K562 (cell line): Measurements from ENCODE around the gene ARMH3. TPM values are rescaled to one million over a fixed set of nuclear protein-coding genes. Genes with fewer than 3 reads are reported as not detected.

ENCODE experiments used
- ATAC-seq: fragments of 200-7000 bp; cut with Tn5 transposase; 3 replicates; pipeline ENCODE4 v1.9.1; 2020; ENCODE audit warnings: moderate library complexity
- BruUV-seq: library from RNA; stranded (reverse); fragments of 400-500 nt; replicated peaks from 2 replicates; lab custom pipeline; 2021; lab: Mats Ljungman, UMichigan
- CTCF ChIA-PET: fragments of 300-600 bp; formaldehyde crosslinking; extraction: SDS; loops from one replicate; lab custom pipeline; 2021; ENCODE audit warnings: low intra/inter-chr PET ratio; lab: Yijun Ruan, JAX
- POLR2A ChIA-PET: fragments of 300-600, 350-650 bp; sonication (Branson Sonifier 250); formaldehyde crosslinking; extraction: SDS; loops from one replicate; lab custom pipeline; 2021; ENCODE audit warnings: antibody characterized with exemption, inconsistent platforms; lab: Yijun Ruan, JAX
- DNase-seq, 4 experiments: peaks; one replicate each; pipeline versions ENCODE4 v3.0.0 to v3.0.0-alpha.2; 2011 to 2018; ENCODE audit warnings: low spot score in 3 of 4, mixed read lengths in 3 of 4; ENCODE audit errors: extremely low read depth in 1 of 4
- FAIRE-seq: peaks from 2 replicates; lab custom pipeline; 2011; peaks lifted over from hg19 to GRCh38; lab: Jason Lieb, UNC
- H2AFZ ChIP-seq: 2 replicates; pipeline ENCODE4 v1.6.0; 2011; ENCODE audit warnings: low read depth, low read length, control low read depth, inconsistent platforms
- H3K27ac ChIP-seq: fragments of 200-600 bp; 3 replicates; pipeline ENCODE4 v1.8.0; 2011; ENCODE audit warnings: low read depth, mild to moderate bottlenecking, control low read depth, inconsistent platforms, low read length, moderate library complexity, mixed read lengths; ENCODE audit errors: extremely low read depth
- H3K27me3 ChIP-seq, 2 experiments: fragments of 300-600 bp in 1 of 2; 2 replicates in 1 of 2; 3 replicates in 1 of 2; pipeline versions ENCODE4 v1.6.0 to v1.8.0; 2011; ENCODE audit warnings: inconsistent platforms in 2 of 2, low read length in 2 of 2, mild to moderate bottlenecking in 1 of 2, mixed read lengths in 1 of 2, moderate library complexity in 1 of 2; ENCODE audit not compliant: control insufficient read depth in 2 of 2, insufficient read depth in 2 of 2
- H3K36me3 ChIP-seq: fragments of 300-600 bp; 3 replicates; pipeline ENCODE4 v1.8.0; 2011; ENCODE audit warnings: mild to moderate bottlenecking, low read length, inconsistent platforms; ENCODE audit not compliant: control insufficient read depth, insufficient read depth
- H3K4me1 ChIP-seq, 2 experiments: fragments of 200-600 bp in 1 of 2; replicated peaks in 1 of 2; 2 replicates in 1 of 2; 3 replicates in 1 of 2; pipeline versions ENCODE4 v1.5.1 to v1.8.0; 2011; ENCODE audit warnings: inconsistent platforms in 2 of 2, low read length in 2 of 2, mild to moderate bottlenecking in 1 of 2, mixed read lengths in 1 of 2, moderate library complexity in 1 of 2; ENCODE audit not compliant: control insufficient read depth in 2 of 2, insufficient read depth in 2 of 2
- H3K4me2 ChIP-seq: 2 replicates; pipeline ENCODE4 v1.6.1; 2011; ENCODE audit warnings: low read length, control low read depth, inconsistent platforms, mixed read lengths; ENCODE audit not compliant: insufficient read depth
- H3K4me3 ChIP-seq: fragments of 200-600 bp; sonication (generic), shearing (Covaris generic); 2 replicates; pipeline ENCODE4 v1.5.1; 2016; ENCODE audit warnings: control low read depth, inconsistent platforms
- H3K79me2 ChIP-seq: fragments of 200-600 bp; 3 replicates; pipeline ENCODE4 v1.8.0; 2011; ENCODE audit warnings: low read length, inconsistent platforms; ENCODE audit not compliant: control insufficient read depth, insufficient read depth
- H3K9ac ChIP-seq, 2 experiments: 2 replicates each; pipeline versions ENCODE4 v1.6.0 to v1.6.1; 2011; ENCODE audit warnings: low read depth in 2 of 2, low read length in 2 of 2, control low read depth in 1 of 2, inconsistent platforms in 1 of 2, mild to moderate bottlenecking in 1 of 2, mixed read lengths in 1 of 2; ENCODE audit not compliant: insufficient read depth in 1 of 2
- H3K9me1 ChIP-seq: one replicate; pipeline ENCODE4 v1.6.0; 2011; ENCODE audit warnings: inconsistent platforms, mild to moderate bottlenecking, low read length, moderate library complexity; ENCODE audit not compliant: control insufficient read depth, insufficient read depth
- H3K9me3 ChIP-seq: replicated peaks from 2 replicates; pipeline ENCODE4 v1.5.1; 2011; ENCODE audit warnings: low read depth, low read length, inconsistent platforms; ENCODE audit not compliant: control insufficient read depth, insufficient read depth
- H4K20me1 ChIP-seq: replicated peaks from 2 replicates; pipeline ENCODE4 v1.6.1; 2011; ENCODE audit warnings: low read length, inconsistent platforms, mixed read lengths; ENCODE audit not compliant: control insufficient read depth, insufficient read depth
- CTBP1 ChIP-seq: fragments of 450-650 bp; IDR thresholded peaks from 2 replicates; pipeline ENCODE4 v1.6.1; 2016; ENCODE audit warnings: borderline replicate concordance
- CXXC5 ChIP-seq: fragments of 250-450 bp; sonication (Bioruptor Pico); IDR thresholded peaks from 2 replicates; pipeline ENCODE4 v1.8.0; 2022; ENCODE audit warnings: inconsistent platforms, mild to moderate bottlenecking, moderate library complexity
- ESRRA ChIP-seq: fragments of 450-650 bp; IDR thresholded peaks from 2 replicates; pipeline ENCODE4 v1.6.1; 2014; ENCODE audit warnings: low read depth, mild to moderate bottlenecking, moderate library complexity, borderline replicate concordance
- HMBOX1 ChIP-seq: sonication (generic); IDR thresholded peaks from 2 replicates; pipeline ENCODE4 v1.6.1; 2016
- MECOM ChIP-seq: fragments of 250-450 bp; sonication (Bioruptor Pico); IDR thresholded peaks from 2 replicates; pipeline ENCODE4 v1.8.0; 2022; ENCODE audit warnings: inconsistent platforms
- NR3C1 ChIP-seq: sonication (generic); formaldehyde crosslinking; IDR thresholded peaks from 2 replicates; pipeline ENCODE4 v1.8.1; 2022; ENCODE audit warnings: missing genetic modification reagents
- RBM17 ChIP-seq: fragments of 200-400 bp; formaldehyde crosslinking; IDR thresholded peaks from 2 replicates; pipeline ENCODE4 v1.6.1; 2017; ENCODE audit warnings: low read depth, mild to moderate bottlenecking, low read length, borderline replicate concordance
- RBM22 ChIP-seq: fragments of 200-400 bp; formaldehyde crosslinking; IDR thresholded peaks from 2 replicates; pipeline ENCODE4 v1.6.1; 2018; ENCODE audit warnings: low read length, low read depth; ENCODE audit not compliant: poor library complexity, severe bottlenecking
- RBM25 ChIP-seq: fragments of 200-400 bp; formaldehyde crosslinking; IDR thresholded peaks from 2 replicates; pipeline ENCODE4 v1.6.1; 2018; ENCODE audit warnings: low read length, low read depth, moderate library complexity; ENCODE audit not compliant: severe bottlenecking
- STAT5A ChIP-seq: IDR thresholded peaks from 2 replicates; pipeline ENCODE4 v1.6.1; 2012; ENCODE audit warnings: low read length, inconsistent platforms, borderline replicate concordance
- ZBTB1 ChIP-seq: sonication (generic); formaldehyde crosslinking; IDR thresholded peaks from 2 replicates; pipeline ENCODE4 v1.8.1; 2023; ENCODE audit warnings: missing genetic modification reagents, low read depth, mild to moderate bottlenecking, borderline replicate concordance
- ZBTB8A ChIP-seq: fragments of 450-650 bp; IDR thresholded peaks from 2 replicates; pipeline ENCODE4 v1.6.1; 2018; ENCODE audit warnings: mild to moderate bottlenecking, moderate library complexity; ENCODE audit not compliant: partially characterized antibody
- ZNF282 ChIP-seq: sonication (generic); formaldehyde crosslinking; IDR thresholded peaks from 2 replicates; pipeline ENCODE4 v1.8.1; 2023; ENCODE audit warnings: missing genetic modification reagents
- ZNF586 ChIP-seq: fragments of 450-650 bp; formaldehyde crosslinking; conservative IDR thresholded peaks from 2 replicates; pipeline ENCODE4 v1.4.0; 2020; ENCODE audit warnings: mild to moderate bottlenecking, moderate library complexity
- ZNF668 ChIP-seq: fragments of 250-450 bp; sonication (Bioruptor Pico); IDR thresholded peaks from 2 replicates; pipeline ENCODE4 v1.8.0; 2022; ENCODE audit warnings: mild to moderate bottlenecking, inconsistent platforms
- ZNF79 ChIP-seq: fragments of 250-450 bp; sonication (Bioruptor Pico); IDR thresholded peaks from 2 replicates; pipeline ENCODE4 v1.4.0; 2020; ENCODE audit warnings: low read depth, mild to moderate bottlenecking, moderate library complexity
- WGBS: fragments of 100-300 bp; shearing (Covaris generic); methylation state at CpG from one replicate; pipeline ENCODE4 v1.1.6; 2016; ENCODE audit warnings: low coverage, mixed read lengths; ENCODE audit not compliant: insufficient coverage; ENCODE audit errors: missing lambda C conversion rate; 5-methylcytosine and 5-hydroxymethylcytosine counted together
- in situ Hi-C: fragments of 300-500 bp; cut with MboI; formaldehyde crosslinking; loops from 4 replicates; pipeline ENCODE4 v1.15.0; 2018; ENCODE audit warnings: inconsistent platforms, mixed read lengths
- intact Hi-C: fragments of 100-400 bp; cut with micrococcal nuclease; formaldehyde crosslinking; loops from 2 replicates; pipeline ENCODE4 v1.14.2; 2022
- polyA plus RNA-seq, 8 experiments: library from polyadenylated mRNA; depleted of rRNA in 4 of 8; stranded (reverse) in 5 of 8; unstranded in 3 of 8; fragments of >200 nt; fragmentation: Nextera tagmentation in 2 of 8; fragmentation: Illumina TruSeq in 1 of 8; extraction: Ambion mirVana in 2 of 8; extraction: Trizol in 1 of 8; gene quantifications; 2 replicates each; pipeline versions ENCODE4 v1.2.1 to v1.2.3, GENCODE V29; 2011 to 2014; ENCODE audit warnings: inconsistent platforms in 1 of 8, missing spikeins in 1 of 8
- total RNA-seq, 7 experiments: library from RNA; depleted of rRNA in 6 of 7; stranded (reverse); fragments of >200 nt in 6 of 7; fragmentation: Illumina TruSeq in 2 of 7; extraction: Trizol in 2 of 7; gene quantifications; 2 replicates each; pipeline versions ENCODE4 v1.2.1 to v1.2.3, GENCODE V29; 2011 to 2021; ENCODE audit warnings: low replicate concordance in 1 of 7

Gene ARMH3
- total and polyA plus RNA-seq, 9 of the 15 experiments (the other 6 are each of a cell fraction or from before 2014, with no cell fraction given): 0.29 to 0.73 TPM; not detected in 7

DNA sequence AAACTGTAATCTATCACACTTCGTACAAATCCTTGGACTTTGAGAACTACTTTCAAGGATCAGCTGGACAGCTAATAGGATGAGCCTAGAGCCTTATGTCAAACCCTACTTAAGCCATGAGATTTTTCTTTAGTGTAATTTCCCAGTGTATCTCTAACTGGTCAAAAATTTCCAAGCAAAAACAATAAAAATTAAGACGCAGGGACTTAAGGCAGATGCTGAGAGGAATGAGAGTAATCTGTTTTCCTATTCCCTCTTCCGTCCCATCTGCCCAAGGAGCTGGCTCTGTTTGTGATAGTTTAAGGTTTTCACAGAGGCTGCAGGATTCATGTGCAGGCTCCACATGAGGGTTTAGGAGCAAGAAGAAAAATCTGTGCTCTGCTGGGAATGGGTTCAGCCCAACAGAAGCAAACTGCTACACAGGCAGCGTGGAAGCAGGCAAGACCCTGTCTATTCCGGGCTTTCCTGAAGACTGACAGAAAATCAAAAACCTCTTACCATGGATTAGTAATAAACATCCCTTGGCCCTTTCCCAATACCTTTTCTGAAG is 62.2 kb downstream of the ARMH3 start:
- H3K27me3 ChIP-seq: no peaks in the 10 kb centered on the region
- TF ChIP-seq RBM25 (no peak), ZNF668 (CRISPR knock-in tag) (no peak), NR3C1 (CRISPR knock-in tag) (no peak), RBM17 (no peak), RBM22 (no peak), MECOM (CRISPR knock-in tag) (no peak), STAT5A (no peak), CTBP1 (no peak), ZBTB1 (CRISPR knock-in tag) (no peak), ZNF586 (CRISPR knock-in tag) (no peak), CXXC5 (CRISPR knock-in tag) (no peak), HMBOX1 (no peak), ZNF79 (CRISPR knock-in tag) (no peak), ZBTB8A (no peak), ZNF282 (CRISPR knock-in tag) (no peak), ESRRA (no peak)
- no peak overlapping the region for H2AFZ ChIP-seq
- no peaks in the 10 kb centered on the region for H3K36me3 ChIP-seq
- H3K4me2 ChIP-seq: no peak overlapping the region
- no peaks in the 10 kb centered on the region for H3K79me2 ChIP-seq
- ChIA-PET POLR2A (no interaction called here), CTCF (no interaction called here)
- in situ Hi-C loops (no loop called here), intact Hi-C loops (no loop called here)
- FAIRE-seq (no peak), DNase-seq (no peak), ATAC-seq (no peak)
- H3K9me3 ChIP-seq: no peaks in the 10 kb centered on the region
- no TSS peak for BruUV-seq
- H3K27ac ChIP-seq: no peak overlapping the region
- no peak overlapping the region for H3K9ac ChIP-seq
- no CpG with 5 or more reads among the region's 5 CpGs for WGBS
- H3K4me1 ChIP-seq: no peaks in the 10 kb centered on the region
- no peak overlapping the region for H3K4me3 ChIP-seq
- H3K9me1 ChIP-seq: no peaks in the 10 kb centered on the region
- no peaks in the 10 kb centered on the region for H4K20me1 ChIP-seq
